Airway epithelial cell (primary cell): ENCODE results near the gene RIC8B. TPM values are rescaled to one million over a fixed set of nuclear protein-coding genes. Genes with fewer than 3 reads are reported as not detected.

Experiments
- total RNA-seq: library from RNA; depleted of rRNA; stranded (reverse); fragments of >200 nt; gene quantifications from 2 replicates; pipeline ENCODE4 v1.2.3, GENCODE V29; 2015

The RIC8B gene
- 3.3 and 3.5 TPM in 2 replicates for total RNA-seq

DNA sequence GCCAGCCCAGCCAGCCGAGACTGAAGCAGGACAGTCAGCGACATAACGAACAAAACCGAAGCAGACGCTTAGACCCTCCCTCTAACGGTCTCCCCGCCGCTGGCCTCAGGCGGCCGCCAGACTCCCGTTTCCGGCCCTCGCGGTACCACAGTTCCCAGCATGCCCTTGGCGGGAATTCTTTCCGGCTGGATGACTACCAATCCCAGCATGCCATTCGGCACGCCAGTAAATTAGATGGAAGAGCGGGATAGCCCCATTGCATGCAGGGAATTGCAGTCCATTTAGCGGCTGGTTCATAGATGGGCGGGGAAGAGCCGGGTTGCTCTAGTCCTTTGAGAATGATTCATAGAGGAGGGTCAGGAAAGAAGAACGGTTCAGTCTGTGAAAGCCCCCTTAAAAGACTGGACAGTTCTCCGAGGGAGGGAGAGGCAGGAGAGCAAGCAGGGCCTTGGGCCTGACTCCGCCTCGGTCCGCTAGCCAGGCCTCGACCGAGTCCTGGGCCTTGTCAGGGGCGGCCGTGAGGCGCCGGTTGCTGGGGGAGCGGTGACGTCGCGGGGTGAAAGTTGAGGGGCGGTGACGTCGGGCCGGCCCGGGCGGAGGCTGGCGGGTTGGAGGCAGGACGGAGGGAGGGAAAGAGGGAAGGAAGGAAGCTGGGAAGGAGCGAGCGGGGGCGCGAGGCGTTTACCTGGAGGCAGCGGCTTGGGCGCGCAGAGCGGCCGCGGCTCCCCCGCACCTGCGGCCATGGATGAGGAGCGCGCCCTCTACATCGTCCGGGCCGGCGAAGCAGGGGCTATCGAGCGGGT, at the start of gene RIC8B:
Gene RIC8B (plus strand): TSS at position 678 of the 803 bp plus-strand sequence. CDS start 64 bp downstream, at position 742.

Other genes starting within 250 kb of the RIC8B start
- not detected in 2 replicates for gene RFX4, start 191.7 kb upstream of the RIC8B start, total RNA-seq
- gene TMEM263, start 181.2 kb downstream of the RIC8B start, total RNA-seq = 22.0 and 27.6 TPM in 2 replicates
- 3.0 and 5.4 TPM in 2 replicates for gene MTERF2, start 212.5 kb downstream of the RIC8B start, total RNA-seq